GM12878 (cell line): ENCODE data around the gene KIFC1. TPM values are rescaled to one million over a fixed set of nuclear protein-coding genes. Genes with fewer than 3 reads are reported as not detected.

Experiments used
- ATAC-seq: fragments of 200-7000 bp; cut with Tn5 transposase; 3 replicates; pipeline ENCODE4 v1.9.1; 2020; ENCODE audit warnings: mild to moderate bottlenecking, moderate library complexity
- BruUV-seq: library from RNA; stranded (reverse); fragments of 400-500 nt; replicated peaks from 2 replicates; lab custom pipeline; 2021; lab: Mats Ljungman, UMichigan
- CTCF ChIA-PET: fragments of 300-600 bp; sonication (Branson Sonifier 250); formaldehyde crosslinking; extraction: SDS; loops from one replicate; lab custom pipeline; 2021; ENCODE audit warnings: inconsistent platforms; lab: Yijun Ruan, JAX
- POLR2A ChIA-PET: fragments of 350-600 bp; formaldehyde crosslinking; extraction: SDS; loops from one replicate; lab custom pipeline; 2021; ENCODE audit warnings: inconsistent platforms; lab: Charles Lee
- RAD21 ChIA-PET: fragments of 300-600 bp; sonication (Branson Sonifier 250); formaldehyde crosslinking; loops from one replicate; lab custom pipeline; 2023; ENCODE audit warnings: antibody characterized with exemption; ENCODE audit not compliant: unreplicated experiment; lab: Charles Lee
- SMC1A ChIA-PET: fragments of 300-600 bp; sonication (Branson Sonifier 250); formaldehyde crosslinking; loops from one replicate; lab custom pipeline; 2023; ENCODE audit not compliant: unreplicated experiment, uncharacterized antibody; lab: Charles Lee
- DNase-seq: peaks from one replicate; pipeline ENCODE4 v3.0.0-alpha.2; 2011; ENCODE audit warnings: low read depth, low spot score
- FAIRE-seq: peaks from 3 replicates; lab custom pipeline; 2011; peaks lifted over from hg19 to GRCh38; lab: Jason Lieb, UNC
- H2AFZ ChIP-seq: 2 replicates; pipeline ENCODE4 v1.6.0; 2011; ENCODE audit warnings: low read depth, low read length, control low read depth; ENCODE audit not compliant: control insufficient read depth
- H3K27ac ChIP-seq: 2 replicates; pipeline ENCODE4 v1.5.1; 2011; ENCODE audit warnings: control low read depth; ENCODE audit not compliant: control insufficient read depth, insufficient read depth
- H3K27me3 ChIP-seq, 2 experiments: replicated peaks in 1 of 2; 2 replicates each; pipeline versions ENCODE4 v1.6.0 to v1.6.1; 2011; ENCODE audit warnings: low read length in 1 of 2; ENCODE audit not compliant: control insufficient read depth in 2 of 2, insufficient read depth in 2 of 2
- H3K36me3 ChIP-seq, 2 experiments: 2 replicates each; pipeline ENCODE4 v1.5.1; 2011; ENCODE audit warnings: low read length in 1 of 2; ENCODE audit not compliant: control insufficient read depth in 2 of 2, insufficient read depth in 2 of 2
- H3K4me1 ChIP-seq: 2 replicates; pipeline ENCODE4 v1.6.1; 2011; ENCODE audit warnings: mild to moderate bottlenecking, low read length, moderate library complexity, mixed read lengths; ENCODE audit not compliant: control insufficient read depth, insufficient read depth
- H3K4me2 ChIP-seq: 2 replicates; pipeline ENCODE4 v1.6.0; 2011; ENCODE audit warnings: control low read depth; ENCODE audit not compliant: control insufficient read depth, insufficient read depth
- H3K4me3 ChIP-seq: fragments of 200-600 bp; sonication (generic); 2 replicates; pipeline ENCODE4 v1.5.1; 2016
- H3K79me2 ChIP-seq: 2 replicates; pipeline ENCODE4 v1.6.0; 2011; ENCODE audit warnings: low read length; ENCODE audit not compliant: control insufficient read depth, insufficient read depth
- H3K9ac ChIP-seq: 2 replicates; pipeline ENCODE4 v1.8.0; 2011; ENCODE audit warnings: low read length, control low read depth, mixed read lengths; ENCODE audit not compliant: control insufficient read depth, insufficient read depth
- H3K9me3 ChIP-seq: replicated peaks from 3 replicates; pipeline ENCODE4 v1.5.1; 2011; ENCODE audit warnings: mild to moderate bottlenecking, low read length; ENCODE audit not compliant: control insufficient read depth, insufficient read depth
- H4K20me1 ChIP-seq: 2 replicates; pipeline ENCODE4 v1.6.0; 2011; ENCODE audit not compliant: control insufficient read depth, insufficient read depth
- ATF7 ChIP-seq: fragments of 450-650 bp; IDR thresholded peaks from 2 replicates; pipeline ENCODE4 v1.6.1; 2016; ENCODE audit warnings: low read depth, mild to moderate bottlenecking
- BMI1 ChIP-seq: fragments of 450-650 bp; IDR thresholded peaks from 2 replicates; pipeline ENCODE4 v1.6.1; 2016; ENCODE audit warnings: mild to moderate bottlenecking, moderate library complexity, borderline replicate concordance
- BRCA1 ChIP-seq: IDR thresholded peaks from 2 replicates; pipeline ENCODE4 v1.6.1; 2011; ENCODE audit warnings: low read depth, low read length, improper control_type of control experiment
- CHD1 ChIP-seq: IDR thresholded peaks from 2 replicates; pipeline ENCODE4 v1.6.1; 2012; ENCODE audit warnings: low read depth, low read length, improper control_type of control experiment
- IKZF1 ChIP-seq: fragments of 450-650 bp; conservative IDR thresholded peaks from 2 replicates; pipeline ENCODE4 v1.6.1; 2017; ENCODE audit warnings: antibody characterized with exemption, mild to moderate bottlenecking
- POU2F2 ChIP-seq: IDR thresholded peaks from 3 replicates; pipeline ENCODE4 v1.6.1; 2011; ENCODE audit warnings: low read depth, mild to moderate bottlenecking, low read length, borderline replicate concordance
- TBL1XR1 ChIP-seq: IDR thresholded peaks from 2 replicates; pipeline ENCODE4 v1.6.1; 2012; ENCODE audit warnings: low read depth, low read length, improper control_type of control experiment
- TCF12 ChIP-seq: IDR thresholded peaks from 2 replicates; pipeline ENCODE4 v1.6.1; 2011; ENCODE audit warnings: low read depth, mild to moderate bottlenecking, low read length
- WRNIP1 ChIP-seq: IDR thresholded peaks from 2 replicates; pipeline ENCODE4 v1.6.1; 2011; ENCODE audit warnings: low read depth, low read length, improper control_type of control experiment, borderline replicate concordance
- WGBS: methylation state at CpG from one replicate; pipeline ENCODE4 v1.1.6; 2016; ENCODE audit warnings: low lambda C conversion rate; ENCODE audit not compliant: insufficient replicate concordance, insufficient coverage; ENCODE audit errors: missing lambda C conversion rate; 5-methylcytosine and 5-hydroxymethylcytosine counted together
- in situ Hi-C: fragments of 300-500 bp; cut with MboI; formaldehyde crosslinking; loops from 9 replicates; pipeline ENCODE4 v1.14.3; 2018; ENCODE audit warnings: mixed read lengths
- intact Hi-C: fragments of 100-400 bp; cut with micrococcal nuclease; formaldehyde crosslinking; loops from one replicate; pipeline ENCODE4 v1.14.2; 2022; ENCODE audit not compliant: unreplicated experiment
- polyA plus RNA-seq, 11 experiments: library from polyadenylated mRNA; depleted of rRNA in 4 of 11; unstranded in 6 of 11; stranded (reverse) in 5 of 11; fragments of >200 nt; fragmentation: Nextera tagmentation in 4 of 11; fragmentation: Illumina TruSeq in 1 of 11; extraction: Ambion mirVana in 4 of 11; extraction: Trizol in 1 of 11; gene quantifications; 1 replicate in 1 of 11; 2 replicates in 10 of 11; pipeline versions ENCODE4 v1.2.1 to v1.2.3, GENCODE V29; 2011 to 2016; ENCODE audit warnings: inconsistent platforms in 2 of 11, missing spikeins in 2 of 11, low read depth in 1 of 11
- total RNA-seq, 4 experiments: library from RNA; depleted of rRNA in 3 of 4; stranded (reverse); fragments of >200 nt in 3 of 4; fragmentation: Illumina TruSeq in 1 of 4; extraction: Trizol in 1 of 4; gene quantifications; 2 replicates each; pipeline versions ENCODE4 v1.2.1 to v1.2.3, GENCODE V29; 2013 to 2021
- TF ChIP-seq, protein P1 (sequence below): fragments of 450-650 bp; IDR thresholded peaks from 2 replicates; pipeline ENCODE4 v1.6.1; 2016; ENCODE audit warnings: mild to moderate bottlenecking
- TF ChIP-seq, protein P2 (sequence below): IDR thresholded peaks from 2 replicates; pipeline ENCODE4 v1.6.1; 2012; ENCODE audit warnings: improper control_type of control experiment, low read depth, low read length; ENCODE audit not compliant: insufficient replicate concordance

Gene KIFC1
- total and polyA plus RNA-seq, 10 of the 15 experiments (the other 5 are each of a cell fraction or from before 2014, with no cell fraction given), result 1.8 to 87.4 (median 54.4) TPM

DNA sequence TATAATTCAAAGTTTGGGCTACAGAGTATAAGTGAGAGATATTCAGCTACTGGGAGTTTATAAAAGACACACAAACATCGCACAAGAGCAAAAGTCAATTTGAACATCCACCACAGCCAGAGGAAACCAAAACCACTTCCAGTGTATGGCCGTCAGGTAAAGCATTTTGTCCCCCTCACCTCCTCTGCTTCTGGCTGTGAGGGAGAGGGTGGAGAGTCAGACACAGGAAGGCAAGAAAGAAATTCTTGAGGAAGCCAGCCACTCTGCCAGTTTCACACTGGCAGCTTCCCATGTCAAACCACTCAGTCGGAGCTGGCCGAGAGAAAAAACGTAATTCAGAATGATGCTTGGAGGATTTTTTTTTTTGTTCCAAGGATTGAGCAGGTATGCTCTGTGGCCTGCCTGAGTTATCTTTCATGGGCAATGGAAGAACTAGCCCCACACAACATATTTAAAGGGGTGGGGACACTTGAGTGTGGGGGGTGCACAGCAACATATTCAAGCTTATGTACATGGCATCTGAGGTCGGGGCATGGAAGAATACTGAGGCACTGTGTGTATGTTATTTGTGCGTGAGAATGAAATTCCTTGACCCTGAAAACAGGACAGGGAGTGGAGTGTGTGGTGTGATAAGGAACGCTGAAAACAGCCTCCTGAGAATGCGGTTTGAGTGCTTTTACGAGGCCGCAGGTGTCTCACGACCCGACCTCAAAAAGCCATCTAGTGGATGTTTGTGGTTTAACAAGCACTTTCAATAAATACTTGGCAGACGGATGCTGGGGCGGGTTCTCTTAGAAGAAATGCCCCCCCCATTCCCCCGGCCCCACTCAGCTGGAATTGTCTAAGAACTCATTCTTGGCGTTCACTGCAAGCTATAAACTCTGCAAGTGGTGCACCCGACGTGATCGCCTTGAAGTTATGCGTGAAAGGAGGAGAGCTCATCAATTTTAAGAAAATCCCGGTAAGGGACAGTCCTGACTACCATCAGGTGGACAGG, 46.6 kb upstream of the KIFC1 start:
- in situ Hi-C loops (no loop called here), intact Hi-C loops (loop anchor here (2.0 kb wide), 1 partner anchor 68 kb away; the partner anchor contains the start of gene B3GALT4)
- H3K36me3 ChIP-seq, result no peaks in the 10 kb centered on the region
- H3K4me3 ChIP-seq, result peak overlapping the region; percentile 46; the same call in 1 of the 2 replicates
- no peaks in the 10 kb centered on the region for H3K27me3 ChIP-seq
- RAD21 ChIA-PET, result interaction anchor here (0.6 to 2.7 kb wide), 13 partner anchors 9 to 495 kb away, joined by 3 to 22 read pairs (median 6); partner anchors contain the start of genes B3GALT4, PFDN6, RPS18 and TAPBP
- SMC1A ChIA-PET, result interaction anchor here (0.7 to 3.3 kb wide), 14 partner anchors 9 to 225 kb away, joined by 3 to 17 read pairs (median 4); partner anchors contain the start of genes B3GALT4, RPS18, VPS52 and ZBTB22
- DNase-seq, result peak; percentile 58
- CTCF ChIA-PET, result interaction anchor here (0.6 to 3.9 kb wide), 23 partner anchors 10 to 1190 kb away, joined by 3 to 25 read pairs (median 5); partner anchors contain the start of genes B3GALT4, PFDN6, RGL2 and TAPBP
- peak; percentile 81 for ATAC-seq
- peak overlapping the region; percentile 41 for H3K27ac ChIP-seq
- no TSS peak for BruUV-seq
- peak overlapping the region; percentile 1; the same call in 1 of the 2 replicates for H3K9ac ChIP-seq
- no peaks in the 10 kb centered on the region for H3K9me3 ChIP-seq
- H3K79me2 ChIP-seq, result no peaks in the 10 kb centered on the region
- WGBS, result under 1% methylated on average over 22 of the region's 22 CpGs
- peak overlapping the region; percentile 75 for H3K4me2 ChIP-seq
- peaks cover 15% of the 10 kb centered on the region for H3K4me1 ChIP-seq
- H4K20me1 ChIP-seq, result no peaks in the 10 kb centered on the region
- POLR2A ChIA-PET, result interaction anchor here (0.6 to 2.0 kb wide), 15 partner anchors 11 to 489 kb away, joined by 3 to 12 read pairs (median 4); partner anchors contain the start of genes B3GALT4, RPS18, VPS52 and ZBTB22
- peak; percentile 13 for FAIRE-seq
- H2AFZ ChIP-seq, result peak overlapping the region; percentile 49
- TF ChIP-seq POU2F2 (0 out of 3 replicates have a peak, but pooled peaks have one; percentile 27), BRCA1 (no peak), WRNIP1 (0 out of 2 replicates have a peak, but pooled peaks have one; percentile 61), ATF7 (0 out of 2 replicates have a peak, but pooled peaks have one; percentile 25), IKZF1 (peak; percentile 37; the same call in 1 of the 2 replicates), TCF12 (peak; percentile 53; the same call in 1 of the 2 replicates), BMI1 (no peak), CHD1 (no peak), TBL1XR1 (no peak)
- TF ChIP-seq, protein P1, sequence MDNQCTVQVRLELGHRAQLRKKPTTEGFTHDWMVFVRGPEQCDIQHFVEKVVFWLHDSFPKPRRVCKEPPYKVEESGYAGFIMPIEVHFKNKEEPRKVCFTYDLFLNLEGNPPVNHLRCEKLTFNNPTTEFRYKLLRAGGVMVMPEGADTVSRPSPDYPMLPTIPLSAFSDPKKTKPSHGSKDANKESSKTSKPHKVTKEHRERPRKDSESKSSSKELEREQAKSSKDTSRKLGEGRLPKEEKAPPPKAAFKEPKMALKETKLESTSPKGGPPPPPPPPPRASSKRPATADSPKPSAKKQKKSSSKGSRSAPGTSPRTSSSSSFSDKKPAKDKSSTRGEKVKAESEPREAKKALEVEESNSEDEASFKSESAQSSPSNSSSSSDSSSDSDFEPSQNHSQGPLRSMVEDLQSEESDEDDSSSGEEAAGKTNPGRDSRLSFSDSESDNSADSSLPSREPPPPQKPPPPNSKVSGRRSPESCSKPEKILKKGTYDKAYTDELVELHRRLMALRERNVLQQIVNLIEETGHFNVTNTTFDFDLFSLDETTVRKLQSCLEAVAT, result peak; percentile 89
- TF ChIP-seq, protein P2, sequence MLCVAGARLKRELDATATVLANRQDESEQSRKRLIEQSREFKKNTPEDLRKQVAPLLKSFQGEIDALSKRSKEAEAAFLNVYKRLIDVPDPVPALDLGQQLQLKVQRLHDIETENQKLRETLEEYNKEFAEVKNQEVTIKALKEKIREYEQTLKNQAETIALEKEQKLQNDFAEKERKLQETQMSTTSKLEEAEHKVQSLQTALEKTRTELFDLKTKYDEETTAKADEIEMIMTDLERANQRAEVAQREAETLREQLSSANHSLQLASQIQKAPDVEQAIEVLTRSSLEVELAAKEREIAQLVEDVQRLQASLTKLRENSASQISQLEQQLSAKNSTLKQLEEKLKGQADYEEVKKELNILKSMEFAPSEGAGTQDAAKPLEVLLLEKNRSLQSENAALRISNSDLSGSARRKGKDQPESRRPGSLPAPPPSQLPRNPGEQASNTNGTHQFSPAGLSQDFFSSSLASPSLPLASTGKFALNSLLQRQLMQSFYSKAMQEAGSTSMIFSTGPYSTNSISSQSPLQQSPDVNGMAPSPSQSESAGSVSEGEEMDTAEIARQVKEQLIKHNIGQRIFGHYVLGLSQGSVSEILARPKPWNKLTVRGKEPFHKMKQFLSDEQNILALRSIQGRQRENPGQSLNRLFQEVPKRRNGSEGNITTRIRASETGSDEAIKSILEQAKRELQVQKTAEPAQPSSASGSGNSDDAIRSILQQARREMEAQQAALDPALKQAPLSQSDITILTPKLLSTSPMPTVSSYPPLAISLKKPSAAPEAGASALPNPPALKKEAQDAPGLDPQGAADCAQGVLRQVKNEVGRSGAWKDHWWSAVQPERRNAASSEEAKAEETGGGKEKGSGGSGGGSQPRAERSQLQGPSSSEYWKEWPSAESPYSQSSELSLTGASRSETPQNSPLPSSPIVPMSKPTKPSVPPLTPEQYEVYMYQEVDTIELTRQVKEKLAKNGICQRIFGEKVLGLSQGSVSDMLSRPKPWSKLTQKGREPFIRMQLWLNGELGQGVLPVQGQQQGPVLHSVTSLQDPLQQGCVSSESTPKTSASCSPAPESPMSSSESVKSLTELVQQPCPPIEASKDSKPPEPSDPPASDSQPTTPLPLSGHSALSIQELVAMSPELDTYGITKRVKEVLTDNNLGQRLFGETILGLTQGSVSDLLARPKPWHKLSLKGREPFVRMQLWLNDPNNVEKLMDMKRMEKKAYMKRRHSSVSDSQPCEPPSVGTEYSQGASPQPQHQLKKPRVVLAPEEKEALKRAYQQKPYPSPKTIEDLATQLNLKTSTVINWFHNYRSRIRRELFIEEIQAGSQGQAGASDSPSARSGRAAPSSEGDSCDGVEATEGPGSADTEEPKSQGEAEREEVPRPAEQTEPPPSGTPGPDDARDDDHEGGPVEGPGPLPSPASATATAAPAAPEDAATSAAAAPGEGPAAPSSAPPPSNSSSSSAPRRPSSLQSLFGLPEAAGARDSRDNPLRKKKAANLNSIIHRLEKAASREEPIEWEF, result no peak
